Neuronal stem cell (in vitro differentiated cells): ENCODE results near the gene RDH16.
"Not testable (repeated sequence)": the region's sequence is repeated elsewhere in the genome, so short reads cannot be mapped to it uniquely, and the experiment has no call there.

ENCODE experiments used
- DNase-seq: peaks from one replicate; pipeline ENCODE4 v3.0.0-alpha.2; 2013; ENCODE audit warnings: low spot score
- H2AFZ ChIP-seq: one replicate; pipeline ENCODE4 v1.6.1; 2013; ENCODE audit warnings: mild to moderate bottlenecking, low read length, inconsistent platforms
- H2AK5ac ChIP-seq: 2 replicates; pipeline ENCODE4 v1.6.1; 2013; ENCODE audit warnings: low read depth, mild to moderate bottlenecking, inconsistent platforms, low read length, moderate library complexity, mixed read lengths
- H2BK120ac ChIP-seq: 2 replicates; pipeline ENCODE4 v1.6.1; 2013; ENCODE audit warnings: low read depth, mild to moderate bottlenecking, inconsistent platforms, low read length, moderate library complexity, mixed read lengths
- H2BK12ac ChIP-seq: one replicate; pipeline ENCODE4 v1.6.1; 2013; ENCODE audit warnings: low read length, inconsistent platforms
- H2BK15ac ChIP-seq: 2 replicates; pipeline ENCODE4 v1.6.1; 2013; ENCODE audit warnings: mild to moderate bottlenecking, low read length, inconsistent platforms, mixed read lengths
- H2BK5ac ChIP-seq: one replicate; pipeline ENCODE4 v1.6.1; 2013; ENCODE audit warnings: inconsistent platforms, mild to moderate bottlenecking, low read length, moderate library complexity
- H3K14ac ChIP-seq: one replicate; pipeline ENCODE4 v1.6.1; 2013; ENCODE audit warnings: low read length, inconsistent platforms
- H3K18ac ChIP-seq: 2 replicates; pipeline ENCODE4 v1.6.1; 2013; ENCODE audit warnings: low read length, inconsistent platforms
- H3K23ac ChIP-seq: 2 replicates; pipeline ENCODE4 v1.6.1; 2013; ENCODE audit warnings: low read depth, mild to moderate bottlenecking, mixed read lengths, low read length, inconsistent platforms; ENCODE audit not compliant: poor library complexity
- H3K27ac ChIP-seq: replicated peaks from 3 replicates; pipeline ENCODE4 v1.5.1; 2013; ENCODE audit warnings: low read length, inconsistent platforms
- H3K27me3 ChIP-seq, 3 experiments: 2 replicates each; pipeline ENCODE4 v1.6.1; 2013; ENCODE audit warnings: low read length in 3 of 3, mild to moderate bottlenecking in 2 of 3, inconsistent platforms in 1 of 3, low read depth in 1 of 3, mixed read lengths in 1 of 3, moderate library complexity in 1 of 3; ENCODE audit not compliant: control insufficient read depth in 3 of 3, insufficient read depth in 3 of 3
- H3K36me3 ChIP-seq, 2 donors: replicated peaks in 1 of 2; 2 replicates each; pipeline ENCODE4 v1.6.1; 2013; ENCODE audit warnings: low read length in 2 of 2; ENCODE audit not compliant: control insufficient read depth in 2 of 2, insufficient read depth in 2 of 2
- H3K4ac ChIP-seq: 2 replicates; pipeline ENCODE4 v1.6.1; 2013; ENCODE audit warnings: inconsistent platforms, mild to moderate bottlenecking, low read length, moderate library complexity
- H3K4me1 ChIP-seq, 2 donors: 1 replicate in 1 of 2; 2 replicates in 1 of 2; pipeline ENCODE4 v1.6.1; 2013; ENCODE audit warnings: low read length in 2 of 2, low read depth in 1 of 2; ENCODE audit not compliant: control insufficient read depth in 2 of 2, insufficient read depth in 1 of 2
- H3K4me2 ChIP-seq: one replicate; pipeline ENCODE4 v1.6.1; 2013; ENCODE audit warnings: mild to moderate bottlenecking, low read length, inconsistent platforms; ENCODE audit not compliant: insufficient read depth, poor library complexity, severe bottlenecking
- H3K4me3 ChIP-seq, 2 donors: 2 replicates each; pipeline ENCODE4 v1.5.1; 2013; ENCODE audit warnings: low read length in 2 of 2, mild to moderate bottlenecking in 2 of 2, inconsistent platforms in 1 of 2, moderate library complexity in 1 of 2
- H3K79me1 ChIP-seq: one replicate; pipeline ENCODE4 v1.6.1; 2013; ENCODE audit warnings: low read depth, mild to moderate bottlenecking, inconsistent platforms, low read length, moderate library complexity
- H3K9ac ChIP-seq: one replicate; pipeline ENCODE4 v1.6.1; 2013; ENCODE audit warnings: mild to moderate bottlenecking, low read depth, low read length, inconsistent platforms; ENCODE audit not compliant: poor library complexity
- H3K9me3 ChIP-seq, 2 donors: replicated peaks in 1 of 2; 2 replicates each; pipeline versions ENCODE3 to v1.6.1; 2013; ENCODE audit warnings: low read length in 2 of 2, mild to moderate bottlenecking in 2 of 2, inconsistent platforms in 1 of 2, low read depth in 1 of 2, mixed read lengths in 1 of 2, moderate library complexity in 1 of 2; ENCODE audit not compliant: control insufficient read depth in 2 of 2, insufficient read depth in 1 of 2
- H4K8ac ChIP-seq: one replicate; pipeline ENCODE4 v1.6.1; 2013; ENCODE audit warnings: low read depth, mild to moderate bottlenecking, inconsistent platforms, low read length, moderate library complexity
- H4K91ac ChIP-seq: one replicate; pipeline ENCODE4 v1.6.1; 2013; ENCODE audit warnings: low read length, low read depth, mild to moderate bottlenecking, inconsistent platforms; ENCODE audit not compliant: poor library complexity
- WGBS, 2 donors: extraction: QIAGEN DNeasy Blood & Tissue Kit; methylation state at CpG; one replicate each; pipeline ENCODE4 v1.1.7; 2013; ENCODE audit warnings: missing lambda C conversion rate in 2 of 2, mixed read lengths in 1 of 2; ENCODE audit not compliant: insufficient read length in 2 of 2, insufficient replicate concordance in 1 of 2; ENCODE audit errors: extremely low coverage in 2 of 2; 5-methylcytosine and 5-hydroxymethylcytosine counted together

Gene RDH16

GRCh38 chr12:56988207-56988739, 30.9 kb upstream of the RDH16 start:
- Histone ChIP-seq H4K91ac (no peak overlapping the region), H2AFZ (no peak overlapping the region), H3K4me2 (no peak overlapping the region), H2BK15ac (no peak overlapping the region), H3K27ac (no peak overlapping the region), H3K36me3 (no peaks in the 10 kb centered on the region), H3K4ac (no peak overlapping the region), H2BK12ac (no peak overlapping the region), H3K4me1 (no peaks in the 10 kb centered on the region), H3K14ac (no peak overlapping the region), H4K8ac (no peak overlapping the region), H2BK120ac (no peak overlapping the region), H3K4me3 (no peak overlapping the region), H2AK5ac (no peak overlapping the region), H3K9me3 (no peaks in the 10 kb centered on the region), H3K79me1 (no peaks in the 10 kb centered on the region), H2BK5ac (no peak overlapping the region), H3K9ac (no peak overlapping the region), H3K27me3 (no peaks in the 10 kb centered on the region), H3K18ac (no peak overlapping the region), H3K23ac (no peak overlapping the region)
- no CpG with 5 or more reads among the region's 5 CpGs for WGBS, 2 donors
- DNase-seq = no peak

- H2BK5ac ChIP-seq = no peak overlapping the region
- WGBS, 2 donors = no CpG with 5 or more reads among the region's 11 CpGs
These were observed 30.2 kb upstream of the RDH16 start for GRCh38 chr12:56987551-56988053.

GRCh38 chr12:56987011-56987410, 29.6 kb upstream of the RDH16 start:
- Histone ChIP-seq H4K8ac (no peak overlapping the region), H3K79me1 (no peaks in the 10 kb centered on the region), H2AK5ac (no peak overlapping the region), H3K27ac (no peak overlapping the region), H3K4me3 (no peak overlapping the region), H3K9ac (no peak overlapping the region), H2BK15ac (no peak overlapping the region), H2AFZ (peak overlapping the region; percentile 43), H3K4me2 (no peak overlapping the region), H3K23ac (no peak overlapping the region), H3K4me1 (no peaks in the 10 kb centered on the region), H3K4ac (no peak overlapping the region), H3K27me3 (no peaks in the 10 kb centered on the region), H3K18ac (no peak overlapping the region), H3K36me3 (no peaks in the 10 kb centered on the region), H2BK12ac (no peak overlapping the region), H2BK5ac (no peak overlapping the region), H4K91ac (no peak overlapping the region), H3K9me3 (no peaks in the 10 kb centered on the region), H3K14ac (no peak overlapping the region), H2BK120ac (no peak overlapping the region)
- DNase-seq = no peak

More at GRCh38 chr12:56987551-56988053, 30.2 kb upstream of the RDH16 start:
- Histone ChIP-seq H3K27ac (no peak overlapping the region), H2AFZ (peak overlapping the region; percentile 43), H3K79me1 (no peaks in the 10 kb centered on the region), H2BK120ac (no peak overlapping the region), H2BK12ac (no peak overlapping the region), H2AK5ac (no peak overlapping the region), H3K4me2 (no peak overlapping the region), H3K4me1 (no peaks in the 10 kb centered on the region), H3K27me3 (no peaks in the 10 kb centered on the region), H3K4me3 (no peak overlapping the region), H3K18ac (no peak overlapping the region), H3K14ac (no peak overlapping the region), H4K91ac (no peak overlapping the region), H3K4ac (no peak overlapping the region), H3K23ac (no peak overlapping the region), H3K9me3 (no peaks in the 10 kb centered on the region), H2BK15ac (no peak overlapping the region), H4K8ac (no peak overlapping the region), H3K9ac (no peak overlapping the region), H3K36me3 (no peaks in the 10 kb centered on the region)
- peak; percentile 79 for DNase-seq

- not testable (repeated sequence) for DNase-seq, H3K4ac ChIP-seq
These were observed 28.3 kb upstream of the RDH16 start for GRCh38 chr12:56985714-56986113.

More at GRCh38 chr12:56985714-56986113, 28.3 kb upstream of the RDH16 start:
- H3K4me2 ChIP-seq, H3K79me1 ChIP-seq, H3K27me3 ChIP-seq, H2BK15ac ChIP-seq, H3K14ac ChIP-seq, H3K36me3 ChIP-seq, H3K4me1 ChIP-seq, H2BK12ac ChIP-seq, H3K23ac ChIP-seq, H3K9me3 ChIP-seq, H2BK120ac ChIP-seq, H2AFZ ChIP-seq, H3K9ac ChIP-seq, H4K91ac ChIP-seq, H4K8ac ChIP-seq, H3K27ac ChIP-seq, H3K4me3 ChIP-seq, H2BK5ac ChIP-seq, H2AK5ac ChIP-seq, H3K18ac ChIP-seq: not testable (repeated sequence)
- WGBS, 2 donors = no CpG with 5 or more reads among the region's 6 CpGs
